K562 (cell line): ENCODE results near the gene BIRC5. TPM values are rescaled to one million over a fixed set of nuclear protein-coding genes. Genes with fewer than 3 reads are reported as not detected.

Source experiments
- FOXO4 ChIP-seq: fragments of 450-650 bp; formaldehyde crosslinking; IDR thresholded peaks from 2 replicates; pipeline ENCODE4 v1.4.0; 2020; ENCODE audit warnings: mild to moderate bottlenecking, moderate library complexity
- HEY1 ChIP-seq: fragments of 250-450 bp; sonication (Bioruptor Pico); IDR thresholded peaks from 2 replicates; pipeline ENCODE4 v1.5.0; 2020; ENCODE audit warnings: mild to moderate bottlenecking, moderate library complexity, borderline replicate concordance
- KAT7 ChIP-seq: sonication (generic); formaldehyde crosslinking; IDR thresholded peaks from 2 replicates; pipeline ENCODE4 v1.8.0; 2022; ENCODE audit warnings: missing genetic modification reagents, mild to moderate bottlenecking, borderline replicate concordance
- RREB1 ChIP-seq: fragments of 250-450 bp; sonication (Bioruptor Pico); IDR thresholded peaks from 2 replicates; pipeline ENCODE4 v1.4.0; 2020
- SRSF7 ChIP-seq: fragments of 200-400 bp; formaldehyde crosslinking; optimal IDR thresholded peaks from 2 replicates; pipeline ENCODE3; 2017; ENCODE audit warnings: mild to moderate bottlenecking, low read depth, low read length
- ZNF277 ChIP-seq: fragments of 250-450 bp; sonication (Bioruptor Pico); IDR thresholded peaks from 2 replicates; pipeline ENCODE4 v1.8.0; 2022; ENCODE audit warnings: inconsistent platforms, mild to moderate bottlenecking, moderate library complexity, borderline replicate concordance
- polyA plus RNA-seq, 8 experiments: library from polyadenylated mRNA; depleted of rRNA in 4 of 8; stranded (reverse) in 5 of 8; unstranded in 3 of 8; fragments of >200 nt; fragmentation: Nextera tagmentation in 2 of 8; fragmentation: Illumina TruSeq in 1 of 8; extraction: Ambion mirVana in 2 of 8; extraction: Trizol in 1 of 8; gene quantifications; 2 replicates each; pipeline versions ENCODE4 v1.2.1 to v1.2.3, GENCODE V29; 2011 to 2014; ENCODE audit warnings: inconsistent platforms in 1 of 8, missing spikeins in 1 of 8
- total RNA-seq, 7 experiments: library from RNA; depleted of rRNA in 6 of 7; stranded (reverse); fragments of >200 nt in 6 of 7; fragmentation: Illumina TruSeq in 2 of 7; extraction: Trizol in 2 of 7; gene quantifications; 2 replicates each; pipeline versions ENCODE4 v1.2.1 to v1.2.3, GENCODE V29; 2011 to 2021; ENCODE audit warnings: low replicate concordance in 1 of 7
- TF ChIP-seq, protein P1 (sequence below): fragments of 450-650 bp; IDR thresholded peaks from 2 replicates; pipeline ENCODE4 v1.6.1; 2018; ENCODE audit not compliant: partially characterized antibody
- TF ChIP-seq, protein P2 (sequence below): sonication (generic); formaldehyde crosslinking; IDR thresholded peaks from 2 replicates; pipeline ENCODE4 v1.8.0; 2022; ENCODE audit warnings: mild to moderate bottlenecking, low read depth, missing genetic modification reagents
- TF ChIP-seq, protein P3 (sequence below): sonication (generic); formaldehyde crosslinking; IDR thresholded peaks from 2 replicates; pipeline ENCODE4 v1.8.0; 2022; ENCODE audit warnings: missing genetic modification reagents, mild to moderate bottlenecking, moderate library complexity, borderline replicate concordance

BIRC5 gene
- total and polyA plus RNA-seq, 9 of the 15 experiments (the other 6 are each of a cell fraction or from before 2014, with no cell fraction given) = 64.4 to 140 (median 101) TPM

- TF ChIP-seq ZNF277 (CRISPR knock-in tag) (no peak), FOXO4 (CRISPR knock-in tag) (no peak), HEY1 (CRISPR knock-in tag) (no peak), SRSF7 (no peak), KAT7 (CRISPR knock-in tag) (0 out of 2 replicates have a peak, but pooled peaks have one; percentile 45), RREB1 (no peak)
- TF ChIP-seq, protein P1, sequence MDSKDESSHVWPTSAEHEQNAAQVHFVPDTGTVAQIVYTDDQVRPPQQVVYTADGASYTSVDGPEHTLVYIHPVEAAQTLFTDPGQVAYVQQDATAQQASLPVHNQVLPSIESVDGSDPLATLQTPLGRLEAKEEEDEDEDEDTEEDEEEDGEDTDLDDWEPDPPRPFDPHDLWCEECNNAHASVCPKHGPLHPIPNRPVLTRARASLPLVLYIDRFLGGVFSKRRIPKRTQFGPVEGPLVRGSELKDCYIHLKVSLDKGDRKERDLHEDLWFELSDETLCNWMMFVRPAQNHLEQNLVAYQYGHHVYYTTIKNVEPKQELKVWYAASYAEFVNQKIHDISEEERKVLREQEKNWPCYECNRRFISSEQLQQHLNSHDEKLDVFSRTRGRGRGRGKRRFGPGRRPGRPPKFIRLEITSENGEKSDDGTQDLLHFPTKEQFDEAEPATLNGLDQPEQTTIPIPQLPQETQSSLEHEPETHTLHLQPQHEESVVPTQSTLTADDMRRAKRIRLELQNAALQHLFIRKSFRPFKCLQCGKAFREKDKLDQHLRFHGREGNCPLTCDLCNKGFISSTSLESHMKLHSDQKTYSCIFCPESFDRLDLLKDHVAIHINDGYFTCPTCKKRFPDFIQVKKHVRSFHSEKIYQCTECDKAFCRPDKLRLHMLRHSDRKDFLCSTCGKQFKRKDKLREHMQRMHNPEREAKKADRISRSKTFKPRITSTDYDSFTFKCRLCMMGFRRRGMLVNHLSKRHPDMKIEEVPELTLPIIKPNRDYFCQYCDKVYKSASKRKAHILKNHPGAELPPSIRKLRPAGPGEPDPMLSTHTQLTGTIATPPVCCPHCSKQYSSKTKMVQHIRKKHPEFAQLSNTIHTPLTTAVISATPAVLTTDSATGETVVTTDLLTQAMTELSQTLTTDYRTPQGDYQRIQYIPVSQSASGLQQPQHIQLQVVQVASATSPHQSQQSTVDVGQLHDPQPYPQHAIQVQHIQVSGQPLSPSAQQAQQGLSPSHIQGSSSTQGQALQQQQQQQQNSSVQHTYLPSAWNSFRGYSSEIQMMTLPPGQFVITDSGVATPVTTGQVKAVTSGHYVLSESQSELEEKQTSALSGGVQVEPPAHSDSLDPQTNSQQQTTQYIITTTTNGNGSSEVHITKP = peak; percentile 16
- TF ChIP-seq, protein P2, sequence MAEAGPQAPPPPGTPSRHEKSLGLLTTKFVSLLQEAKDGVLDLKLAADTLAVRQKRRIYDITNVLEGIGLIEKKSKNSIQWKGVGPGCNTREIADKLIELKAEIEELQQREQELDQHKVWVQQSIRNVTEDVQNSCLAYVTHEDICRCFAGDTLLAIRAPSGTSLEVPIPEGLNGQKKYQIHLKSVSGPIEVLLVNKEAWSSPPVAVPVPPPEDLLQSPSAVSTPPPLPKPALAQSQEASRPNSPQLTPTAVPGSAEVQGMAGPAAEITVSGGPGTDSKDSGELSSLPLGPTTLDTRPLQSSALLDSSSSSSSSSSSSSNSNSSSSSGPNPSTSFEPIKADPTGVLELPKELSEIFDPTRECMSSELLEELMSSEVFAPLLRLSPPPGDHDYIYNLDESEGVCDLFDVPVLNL (CRISPR knock-in tag) = no peak
- TF ChIP-seq, protein P3, sequence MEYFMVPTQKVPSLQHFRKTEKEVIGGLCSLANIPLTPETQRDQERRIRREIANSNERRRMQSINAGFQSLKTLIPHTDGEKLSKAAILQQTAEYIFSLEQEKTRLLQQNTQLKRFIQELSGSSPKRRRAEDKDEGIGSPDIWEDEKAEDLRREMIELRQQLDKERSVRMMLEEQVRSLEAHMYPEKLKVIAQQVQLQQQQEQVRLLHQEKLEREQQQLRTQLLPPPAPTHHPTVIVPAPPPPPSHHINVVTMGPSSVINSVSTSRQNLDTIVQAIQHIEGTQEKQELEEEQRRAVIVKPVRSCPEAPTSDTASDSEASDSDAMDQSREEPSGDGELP (CRISPR knock-in tag) = no peak
Observed at GRCh38 chr17:78170692-78171590, 43.1 kb upstream of the BIRC5 start (continued).
